ENCODE data around the gene MAST2.
"Not testable (repeated sequence)": the region's sequence is repeated elsewhere in the genome, so short reads cannot be mapped to it uniquely, and the experiment has no call there.

MAST2 gene

GRCh38 chr1:45952072-45952471 is 148.7 kb downstream of the MAST2 start:
- TF ChIP-seq CTCF (IDR thresholded peaks at IDR 0.05; ENCODE audit: low read depth, low read length) = no peak
- H3K4me3 ChIP-seq (ENCODE audit: low read depth, low read length) = no peak overlapping the region

- no peak for TF ChIP-seq CTCF (IDR thresholded peaks at IDR 0.05; ENCODE audit: low read depth, low read length)
- no peak overlapping the region for H3K4me3 ChIP-seq (ENCODE audit: low read depth, low read length)
Observed at GRCh38 chr1:45953934-45954847, 150.8 kb downstream of the MAST2 start.

- no peak overlapping the region for H3K4me3 ChIP-seq (ENCODE audit: low read depth, low read length)
- TF ChIP-seq CTCF (IDR thresholded peaks at IDR 0.05; ENCODE audit: low read depth, low read length) = no peak
Observed at GRCh38 chr1:45957684-45958083, 154.3 kb downstream of the MAST2 start.

GRCh38 chr1:45958317-45958716 is 154.9 kb downstream of the MAST2 start:
- no peak overlapping the region for H3K4me3 ChIP-seq (ENCODE audit: low read depth, low read length)
- no peak for TF ChIP-seq CTCF (IDR thresholded peaks at IDR 0.05; ENCODE audit: low read depth, low read length)

- no peak for TF ChIP-seq CTCF (IDR thresholded peaks at IDR 0.05; ENCODE audit: low read depth, low read length)
- H3K4me3 ChIP-seq (ENCODE audit: low read depth, low read length) = no peak overlapping the region
Observed at GRCh38 chr1:45960930-45961715, 157.7 kb downstream of the MAST2 start.

- not testable (repeated sequence) for H3K4me3 ChIP-seq (ENCODE audit: low read depth, low read length)
Observed at GRCh38 chr1:45961936-45962335, 158.5 kb downstream of the MAST2 start.

- no peak overlapping the region for H3K4me3 ChIP-seq (ENCODE audit: low read depth, low read length)
- no peak for TF ChIP-seq CTCF (IDR thresholded peaks at IDR 0.05; ENCODE audit: low read depth, low read length)
Observed at GRCh38 chr1:45968941-45969666, 165.7 kb downstream of the MAST2 start.
